GM12878 (cell line): ENCODE data around the gene DFFA. TPM values are rescaled to one million over a fixed set of nuclear protein-coding genes. Genes with fewer than 3 reads are reported as not detected.

Source experiments
- CBX5 ChIP-seq: sonication (generic); IDR thresholded peaks from 2 replicates; pipeline ENCODE4 v1.6.1; 2016; ENCODE audit warnings: low read depth, moderate library complexity, mild to moderate bottlenecking, inconsistent platforms
- CHD2 ChIP-seq: IDR thresholded peaks from 2 replicates; pipeline ENCODE4 v1.6.1; 2011; ENCODE audit warnings: low read depth, low read length, improper control_type of control experiment, borderline replicate concordance
- EZH2 ChIP-seq: IDR thresholded peaks from 2 replicates; pipeline ENCODE4 v1.6.1; 2012; ENCODE audit warnings: low read depth, mild to moderate bottlenecking, control low read depth, inconsistent platforms, low read length, borderline replicate concordance; ENCODE audit not compliant: control insufficient read depth
- IKZF1 ChIP-seq: fragments of 450-650 bp; conservative IDR thresholded peaks from 2 replicates; pipeline ENCODE4 v1.6.1; 2017; ENCODE audit warnings: antibody characterized with exemption, mild to moderate bottlenecking
- RCOR1 ChIP-seq: conservative IDR thresholded peaks from 2 replicates; pipeline ENCODE4 v1.6.1; 2012; ENCODE audit warnings: low read depth, low read length, improper control_type of control experiment
- RELA ChIP-seq: fragments of 450-650 bp; IDR thresholded peaks from 2 replicates; pipeline ENCODE4 v1.8.0; 2014; ENCODE audit warnings: borderline replicate concordance; ENCODE audit not compliant: partially characterized antibody
- SPI1 ChIP-seq: IDR thresholded peaks from 2 replicates; pipeline ENCODE4 v1.6.1; 2011; ENCODE audit warnings: low read depth, mild to moderate bottlenecking, low read length, moderate library complexity, borderline replicate concordance; ENCODE audit not compliant: insufficient read depth
- SUZ12 ChIP-seq: fragments of 200-600 bp; sonication (generic); IDR thresholded peaks from one replicate; pipeline ENCODE4 v1.6.1; 2018; ENCODE audit warnings: antibody characterized with exemption, mild to moderate bottlenecking; ENCODE audit not compliant: unreplicated experiment
- WRNIP1 ChIP-seq: IDR thresholded peaks from 2 replicates; pipeline ENCODE4 v1.6.1; 2011; ENCODE audit warnings: low read depth, low read length, improper control_type of control experiment, borderline replicate concordance
- polyA plus RNA-seq, 11 experiments: library from polyadenylated mRNA; depleted of rRNA in 4 of 11; unstranded in 6 of 11; stranded (reverse) in 5 of 11; fragments of >200 nt; fragmentation: Nextera tagmentation in 4 of 11; fragmentation: Illumina TruSeq in 1 of 11; extraction: Ambion mirVana in 4 of 11; extraction: Trizol in 1 of 11; gene quantifications; 1 replicate in 1 of 11; 2 replicates in 10 of 11; pipeline versions ENCODE4 v1.2.1 to v1.2.3, GENCODE V29; 2011 to 2016; ENCODE audit warnings: inconsistent platforms in 2 of 11, missing spikeins in 2 of 11, low read depth in 1 of 11
- total RNA-seq, 4 experiments: library from RNA; depleted of rRNA in 3 of 4; stranded (reverse); fragments of >200 nt in 3 of 4; fragmentation: Illumina TruSeq in 1 of 4; extraction: Trizol in 1 of 4; gene quantifications; 2 replicates each; pipeline versions ENCODE4 v1.2.1 to v1.2.3, GENCODE V29; 2013 to 2021
- TF ChIP-seq, protein P1 (sequence below): fragments of 450-650 bp; formaldehyde crosslinking; IDR thresholded peaks from 2 replicates; pipeline ENCODE4 v1.4.0; 2020; ENCODE audit warnings: mild to moderate bottlenecking, moderate library complexity
- TF ChIP-seq, protein P2 (sequence below): fragments of 450-650 bp; formaldehyde crosslinking; IDR thresholded peaks from 2 replicates; pipeline ENCODE4 v1.5.0; 2022; ENCODE audit warnings: mild to moderate bottlenecking, missing genetic modification characterization
- TF ChIP-seq, protein P3 (sequence below): IDR thresholded peaks from 2 replicates; pipeline ENCODE4 v1.6.1; 2012; ENCODE audit warnings: low read length, inconsistent platforms
- TF ChIP-seq, protein P4 (sequence below): IDR thresholded peaks from 2 replicates; pipeline ENCODE4 v1.6.1; 2012; ENCODE audit warnings: low read depth, low read length, improper control_type of control experiment
- TF ChIP-seq, protein P5 (sequence below): IDR thresholded peaks from 2 replicates; pipeline ENCODE4 v1.6.1; 2011; ENCODE audit warnings: mild to moderate bottlenecking, low read depth, low read length, moderate library complexity; ENCODE audit not compliant: insufficient replicate concordance

Gene DFFA
- total and polyA plus RNA-seq, 10 of the 15 experiments (the other 5 are each of a cell fraction or from before 2014, with no cell fraction given): 37.4 to 83.8 (median 52.4) TPM

DNA sequence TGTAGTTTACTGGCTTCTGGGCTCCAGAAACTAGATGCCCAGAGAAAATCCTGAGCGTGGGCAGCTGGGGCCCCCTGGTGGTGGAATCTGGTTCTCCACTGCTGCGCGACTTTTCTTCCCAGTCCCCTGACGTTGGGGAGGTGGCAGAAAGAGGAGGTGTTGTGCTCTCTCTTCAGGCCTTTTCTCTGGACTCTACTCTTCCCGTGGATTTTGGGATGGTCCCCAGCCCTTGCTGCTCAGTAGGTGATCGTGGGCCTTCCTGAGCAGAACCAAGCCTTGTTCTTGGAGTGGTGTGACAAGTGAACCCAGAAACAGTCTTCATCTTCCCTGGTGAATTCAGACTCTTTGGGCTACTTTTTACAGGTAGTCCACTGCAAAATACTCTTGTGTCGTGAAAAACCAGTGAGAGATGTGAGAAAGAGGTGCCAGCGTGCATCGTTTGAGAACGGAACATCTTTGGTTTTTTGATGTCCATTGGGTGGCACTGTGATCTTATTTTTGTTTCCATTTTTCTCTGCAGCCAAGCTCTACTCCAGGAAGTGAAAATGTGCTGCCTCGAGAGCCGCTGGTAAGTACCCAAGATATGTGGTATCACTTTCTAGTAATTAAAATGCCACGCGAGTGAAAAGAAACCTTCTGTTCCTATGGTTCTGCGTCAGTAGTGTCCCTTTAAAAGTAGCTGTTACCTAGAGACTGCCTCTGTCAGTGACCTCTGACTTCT is 22.6 kb upstream of the DFFA start (continued):
- TF ChIP-seq, protein P1, sequence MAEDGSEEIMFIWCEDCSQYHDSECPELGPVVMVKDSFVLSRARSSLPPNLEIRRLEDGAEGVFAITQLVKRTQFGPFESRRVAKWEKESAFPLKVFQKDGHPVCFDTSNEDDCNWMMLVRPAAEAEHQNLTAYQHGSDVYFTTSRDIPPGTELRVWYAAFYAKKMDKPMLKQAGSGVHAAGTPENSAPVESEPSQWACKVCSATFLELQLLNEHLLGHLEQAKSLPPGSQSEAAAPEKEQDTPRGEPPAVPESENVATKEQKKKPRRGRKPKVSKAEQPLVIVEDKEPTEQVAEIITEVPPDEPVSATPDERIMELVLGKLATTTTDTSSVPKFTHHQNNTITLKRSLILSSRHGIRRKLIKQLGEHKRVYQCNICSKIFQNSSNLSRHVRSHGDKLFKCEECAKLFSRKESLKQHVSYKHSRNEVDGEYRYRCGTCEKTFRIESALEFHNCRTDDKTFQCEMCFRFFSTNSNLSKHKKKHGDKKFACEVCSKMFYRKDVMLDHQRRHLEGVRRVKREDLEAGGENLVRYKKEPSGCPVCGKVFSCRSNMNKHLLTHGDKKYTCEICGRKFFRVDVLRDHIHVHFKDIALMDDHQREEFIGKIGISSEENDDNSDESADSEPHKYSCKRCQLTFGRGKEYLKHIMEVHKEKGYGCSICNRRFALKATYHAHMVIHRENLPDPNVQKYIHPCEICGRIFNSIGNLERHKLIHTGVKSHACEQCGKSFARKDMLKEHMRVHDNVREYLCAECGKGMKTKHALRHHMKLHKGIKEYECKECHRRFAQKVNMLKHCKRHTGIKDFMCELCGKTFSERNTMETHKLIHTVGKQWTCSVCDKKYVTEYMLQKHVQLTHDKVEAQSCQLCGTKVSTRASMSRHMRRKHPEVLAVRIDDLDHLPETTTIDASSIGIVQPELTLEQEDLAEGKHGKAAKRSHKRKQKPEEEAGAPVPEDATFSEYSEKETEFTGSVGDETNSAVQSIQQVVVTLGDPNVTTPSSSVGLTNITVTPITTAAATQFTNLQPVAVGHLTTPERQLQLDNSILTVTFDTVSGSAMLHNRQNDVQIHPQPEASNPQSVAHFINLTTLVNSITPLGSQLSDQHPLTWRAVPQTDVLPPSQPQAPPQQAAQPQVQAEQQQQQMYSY (CRISPR knock-in tag): no peak
- TF ChIP-seq EZH2: no peak
- TF ChIP-seq RCOR1: no peak
- TF ChIP-seq CBX5: no peak
- TF ChIP-seq, protein P2, sequence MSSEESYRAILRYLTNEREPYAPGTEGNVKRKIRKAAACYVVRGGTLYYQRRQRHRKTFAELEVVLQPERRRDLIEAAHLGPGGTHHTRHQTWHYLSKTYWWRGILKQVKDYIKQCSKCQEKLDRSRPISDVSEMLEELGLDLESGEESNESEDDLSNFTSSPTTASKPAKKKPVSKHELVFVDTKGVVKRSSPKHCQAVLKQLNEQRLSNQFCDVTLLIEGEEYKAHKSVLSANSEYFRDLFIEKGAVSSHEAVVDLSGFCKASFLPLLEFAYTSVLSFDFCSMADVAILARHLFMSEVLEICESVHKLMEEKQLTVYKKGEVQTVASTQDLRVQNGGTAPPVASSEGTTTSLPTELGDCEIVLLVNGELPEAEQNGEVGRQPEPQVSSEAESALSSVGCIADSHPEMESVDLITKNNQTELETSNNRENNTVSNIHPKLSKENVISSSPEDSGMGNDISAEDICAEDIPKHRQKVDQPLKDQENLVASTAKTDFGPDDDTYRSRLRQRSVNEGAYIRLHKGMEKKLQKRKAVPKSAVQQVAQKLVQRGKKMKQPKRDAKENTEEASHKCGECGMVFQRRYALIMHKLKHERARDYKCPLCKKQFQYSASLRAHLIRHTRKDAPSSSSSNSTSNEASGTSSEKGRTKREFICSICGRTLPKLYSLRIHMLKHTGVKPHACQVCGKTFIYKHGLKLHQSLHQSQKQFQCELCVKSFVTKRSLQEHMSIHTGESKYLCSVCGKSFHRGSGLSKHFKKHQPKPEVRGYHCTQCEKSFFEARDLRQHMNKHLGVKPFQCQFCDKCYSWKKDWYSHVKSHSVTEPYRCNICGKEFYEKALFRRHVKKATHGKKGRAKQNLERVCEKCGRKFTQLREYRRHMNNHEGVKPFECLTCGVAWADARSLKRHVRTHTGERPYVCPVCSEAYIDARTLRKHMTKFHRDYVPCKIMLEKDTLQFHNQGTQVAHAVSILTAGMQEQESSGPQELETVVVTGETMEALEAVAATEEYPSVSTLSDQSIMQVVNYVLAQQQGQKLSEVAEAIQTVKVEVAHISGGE (CRISPR knock-in tag): peak; percentile 16; the same call in 1 of the 2 replicates
- TF ChIP-seq WRNIP1: no peak
- peak; percentile 33; the same call in 1 of the 2 replicates for TF ChIP-seq SPI1
- peak; percentile 78 for TF ChIP-seq RELA
- no peak for TF ChIP-seq SUZ12
- peak; percentile 94 for TF ChIP-seq CHD2
- no peak; the same call in 1 of the 2 replicates for TF ChIP-seq IKZF1
- TF ChIP-seq, protein P3, sequence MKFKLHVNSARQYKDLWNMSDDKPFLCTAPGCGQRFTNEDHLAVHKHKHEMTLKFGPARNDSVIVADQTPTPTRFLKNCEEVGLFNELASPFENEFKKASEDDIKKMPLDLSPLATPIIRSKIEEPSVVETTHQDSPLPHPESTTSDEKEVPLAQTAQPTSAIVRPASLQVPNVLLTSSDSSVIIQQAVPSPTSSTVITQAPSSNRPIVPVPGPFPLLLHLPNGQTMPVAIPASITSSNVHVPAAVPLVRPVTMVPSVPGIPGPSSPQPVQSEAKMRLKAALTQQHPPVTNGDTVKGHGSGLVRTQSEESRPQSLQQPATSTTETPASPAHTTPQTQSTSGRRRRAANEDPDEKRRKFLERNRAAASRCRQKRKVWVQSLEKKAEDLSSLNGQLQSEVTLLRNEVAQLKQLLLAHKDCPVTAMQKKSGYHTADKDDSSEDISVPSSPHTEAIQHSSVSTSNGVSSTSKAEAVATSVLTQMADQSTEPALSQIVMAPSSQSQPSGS: no peak
- TF ChIP-seq, protein P4, sequence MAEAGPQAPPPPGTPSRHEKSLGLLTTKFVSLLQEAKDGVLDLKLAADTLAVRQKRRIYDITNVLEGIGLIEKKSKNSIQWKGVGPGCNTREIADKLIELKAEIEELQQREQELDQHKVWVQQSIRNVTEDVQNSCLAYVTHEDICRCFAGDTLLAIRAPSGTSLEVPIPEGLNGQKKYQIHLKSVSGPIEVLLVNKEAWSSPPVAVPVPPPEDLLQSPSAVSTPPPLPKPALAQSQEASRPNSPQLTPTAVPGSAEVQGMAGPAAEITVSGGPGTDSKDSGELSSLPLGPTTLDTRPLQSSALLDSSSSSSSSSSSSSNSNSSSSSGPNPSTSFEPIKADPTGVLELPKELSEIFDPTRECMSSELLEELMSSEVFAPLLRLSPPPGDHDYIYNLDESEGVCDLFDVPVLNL: no peak
- TF ChIP-seq, protein P5, sequence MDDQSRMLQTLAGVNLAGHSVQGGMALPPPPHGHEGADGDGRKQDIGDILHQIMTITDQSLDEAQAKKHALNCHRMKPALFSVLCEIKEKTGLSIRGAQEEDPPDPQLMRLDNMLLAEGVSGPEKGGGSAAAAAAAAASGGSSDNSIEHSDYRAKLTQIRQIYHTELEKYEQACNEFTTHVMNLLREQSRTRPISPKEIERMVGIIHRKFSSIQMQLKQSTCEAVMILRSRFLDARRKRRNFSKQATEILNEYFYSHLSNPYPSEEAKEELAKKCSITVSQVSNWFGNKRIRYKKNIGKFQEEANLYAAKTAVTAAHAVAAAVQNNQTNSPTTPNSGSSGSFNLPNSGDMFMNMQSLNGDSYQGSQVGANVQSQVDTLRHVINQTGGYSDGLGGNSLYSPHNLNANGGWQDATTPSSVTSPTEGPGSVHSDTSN: no peak
